ENCODE data around the gene PAPPA. TPM values are rescaled to one million over a fixed set of nuclear protein-coding genes. Genes with fewer than 3 reads are reported as not detected.

PAPPA gene
- total and polyA plus RNA-seq, 9 of the 15 experiments (the other 6 are each of a cell fraction or from before 2014, with no cell fraction given) = 0.06 to 0.18 (median 0.11) TPM

- peak; percentile 60; the same call in 1 of the 2 replicates for TF ChIP-seq SMARCC2 (IDR thresholded peaks at IDR 0.05; ENCODE audit: low read depth)
- no peak for TF ChIP-seq FOXJ3 (CRISPR knock-in tag; IDR thresholded peaks at IDR 0.05)
- no peak for TF ChIP-seq ZBTB9 (CRISPR knock-in tag; IDR thresholded peaks at IDR 0.05)
- no peak; the same call in 1 of the 2 replicates for TF ChIP-seq MYBL2 (IDR thresholded peaks at IDR 0.05; ENCODE audit: low read depth)
- TF ChIP-seq MYBL2 (CRISPR knock-in tag; IDR thresholded peaks at IDR 0.05; ENCODE audit: borderline replicate concordance) = no peak
- TF ChIP-seq ZNF140 (CRISPR knock-in tag; IDR thresholded peaks at IDR 0.05) = no peak
- peak; percentile 91 for TF ChIP-seq ZNF175 (CRISPR knock-in tag; IDR thresholded peaks at IDR 0.05; ENCODE audit: low read depth)
- TF ChIP-seq CBX3 (IDR thresholded peaks at IDR 0.05; ENCODE audit: borderline replicate concordance in 1 of 2, low read length in 2 of 2) = no peak
- peak; percentile 80; the same call in 1 of the 2 replicates for TF ChIP-seq THRA (IDR thresholded peaks at IDR 0.05)
- peak; percentile 30; the same call in 1 of the 2 replicates for TF ChIP-seq ZNF766 (CRISPR knock-in tag; conservative IDR thresholded peaks at IDR 0.05)
- TF ChIP-seq EZH2 (IDR thresholded peaks at IDR 0.05; ENCODE audit: borderline replicate concordance, low read depth, low read length) = no peak
- no peak for TF ChIP-seq FUS (optimal IDR thresholded peaks at IDR 0.05; ENCODE audit: low read depth, low read length)
- no peak for TF ChIP-seq GTF3C2 (IDR thresholded peaks at IDR 0.05; ENCODE audit: borderline replicate concordance, extremely low read depth, insufficient read length)
- TF ChIP-seq ZNF316 (IDR thresholded peaks at IDR 0.05) = no peak
- peak; percentile 93 for TF ChIP-seq SOX6 (IDR thresholded peaks at IDR 0.05)
- TF ChIP-seq GATA2 (CRISPR knock-in tag; IDR thresholded peaks at IDR 0.05) = no peak
- no peak for TF ChIP-seq ARID3A (IDR thresholded peaks at IDR 0.05; ENCODE audit: borderline replicate concordance, low read depth, low read length)
- TF ChIP-seq ESRRB (CRISPR knock-in tag; IDR thresholded peaks at IDR 0.05; ENCODE audit: borderline replicate concordance) = no peak
- TF ChIP-seq ZNF224 (CRISPR knock-in tag; IDR thresholded peaks at IDR 0.05) = no peak
- TF ChIP-seq NR4A1 (CRISPR knock-in tag; IDR thresholded peaks at IDR 0.05) = no peak
- peak; percentile 37; the same call in 1 of the 2 replicates for TF ChIP-seq NR4A1 (tag; IDR thresholded peaks at IDR 0.05)
Measured at GRCh38 chr9:116394894-116395698, 241.5 kb downstream of the PAPPA start (continued).
